Endothelial cell of umbilical vein (primary cell): ENCODE data around the gene PLXNA4. TPM values are rescaled to one million over a fixed set of nuclear protein-coding genes. Genes with fewer than 3 reads are reported as not detected.
"Not testable (repeated sequence)": the region's sequence is repeated elsewhere in the genome, so short reads cannot be mapped to it uniquely, and the experiment has no call there.

ENCODE experiments used
- BruUV-seq: library from RNA; stranded (reverse); fragments of 400-500 nt; replicated peaks from 2 replicates; lab custom pipeline; 2021; lab: Mats Ljungman, UMichigan
- CTCF ChIA-PET: fragments of 300-600, 350-600 bp; sonication (Branson Sonifier 250); formaldehyde crosslinking; loops from one replicate; lab custom pipeline; 2021; ENCODE audit warnings: antibody characterized with exemption, inconsistent platforms; lab: Charles Lee
- POLR2A ChIA-PET: fragments of 300-600, 350-600 bp; sonication (Branson Sonifier 250); formaldehyde crosslinking; loops from one replicate; lab custom pipeline; 2021; ENCODE audit warnings: antibody characterized with exemption, inconsistent platforms; lab: Charles Lee
- DNase-seq: peaks from one replicate; pipeline ENCODE4 v3.0.0-alpha.2; 2011; ENCODE audit warnings: low read depth, low spot score
- FAIRE-seq: peaks from 2 replicates; lab custom pipeline; 2011; peaks lifted over from hg19 to GRCh38; lab: Jason Lieb, UNC
- H2AFZ ChIP-seq: 2 replicates; pipeline ENCODE4 v1.6.0; 2012; ENCODE audit warnings: low read depth, low read length, control low read depth, inconsistent platforms
- H3K27ac ChIP-seq: 2 replicates; pipeline ENCODE4 v1.5.1; 2011; ENCODE audit warnings: low read depth, mild to moderate bottlenecking, control low read depth, low read length, moderate library complexity; ENCODE audit not compliant: insufficient read depth
- H3K27me3 ChIP-seq, 2 experiments: 2 replicates each; pipeline versions ENCODE4 v1.6.0 to v1.6.1; 2011; ENCODE audit warnings: low read length in 2 of 2, mixed read lengths in 1 of 2; ENCODE audit not compliant: control insufficient read depth in 2 of 2, insufficient read depth in 2 of 2
- H3K36me3 ChIP-seq, 2 experiments: 2 replicates in 1 of 2; 3 replicates in 1 of 2; pipeline ENCODE4 v1.5.1; 2011; ENCODE audit warnings: low read length in 2 of 2, mild to moderate bottlenecking in 1 of 2, moderate library complexity in 1 of 2; ENCODE audit not compliant: control insufficient read depth in 2 of 2, insufficient read depth in 2 of 2; ENCODE audit errors: extremely low read depth in 1 of 2
- H3K4me1 ChIP-seq: 3 replicates; pipeline ENCODE4 v1.5.1; 2011; ENCODE audit warnings: mild to moderate bottlenecking, low read length; ENCODE audit not compliant: control insufficient read depth, insufficient read depth; ENCODE audit errors: extremely low read depth
- H3K4me2 ChIP-seq: 2 replicates; pipeline ENCODE4 v1.6.1; 2011; ENCODE audit warnings: low read length, control low read depth, mixed read lengths; ENCODE audit not compliant: insufficient read depth
- H3K4me3 ChIP-seq, 3 experiments: fragments of 200-600 bp in 1 of 3; sonication (generic), shearing (Covaris generic) in 1 of 3; replicated peaks in 1 of 3; 2 replicates each; pipeline ENCODE4 v1.5.1; 2011 to 2016; ENCODE audit warnings: control low read depth in 3 of 3, low read length in 3 of 3, mild to moderate bottlenecking in 2 of 3, inconsistent platforms in 1 of 3, low read depth in 1 of 3, moderate library complexity in 1 of 3; ENCODE audit not compliant: insufficient read depth in 1 of 3
- H3K79me2 ChIP-seq: 2 replicates; pipeline ENCODE4 v1.6.0; 2012; ENCODE audit warnings: low read length, inconsistent platforms; ENCODE audit not compliant: control insufficient read depth, insufficient read depth
- H3K9ac ChIP-seq: replicated peaks from 2 replicates; pipeline ENCODE3; 2011; ENCODE audit warnings: low read length, control low read depth; ENCODE audit not compliant: insufficient read depth; ENCODE audit errors: extremely low read depth
- H3K9me1 ChIP-seq: replicated peaks from 3 replicates; pipeline ENCODE4 v1.6.0; 2011; ENCODE audit warnings: mild to moderate bottlenecking, low read length; ENCODE audit not compliant: control insufficient read depth, insufficient read depth; ENCODE audit errors: extremely low read depth
- H3K9me3 ChIP-seq: replicated peaks from 2 replicates; pipeline ENCODE4 v1.5.1; 2012; ENCODE audit warnings: low read length, inconsistent platforms; ENCODE audit not compliant: control insufficient read depth, insufficient read depth
- H4K20me1 ChIP-seq: replicated peaks from 2 replicates; pipeline ENCODE3; 2011; ENCODE audit warnings: mild to moderate bottlenecking, low read length; ENCODE audit not compliant: control insufficient read depth, insufficient read depth; ENCODE audit errors: extremely low read depth
- CTCF ChIP-seq, 2 donors: IDR thresholded peaks; 1 replicate in 1 of 2; 2 replicates in 1 of 2; pipeline ENCODE4 v1.5.1; 2011; ENCODE audit warnings: low read length in 2 of 2, mild to moderate bottlenecking in 2 of 2, moderate library complexity in 2 of 2, control low read depth in 1 of 2, inconsistent platforms in 1 of 2, low read depth in 1 of 2; ENCODE audit not compliant: insufficient read depth in 1 of 2; ENCODE audit errors: extremely low read depth in 1 of 2
- EZH2 ChIP-seq: IDR thresholded peaks from 2 replicates; pipeline ENCODE4 v1.6.1; 2012; ENCODE audit warnings: borderline replicate concordance, low read depth, mild to moderate bottlenecking, moderate library complexity, low read length, inconsistent platforms; ENCODE audit not compliant: severe bottlenecking
- FOS ChIP-seq: IDR thresholded peaks from 2 replicates; pipeline ENCODE4 v1.6.1; 2011; ENCODE audit warnings: mild to moderate bottlenecking, low read length, moderate library complexity, borderline replicate concordance; ENCODE audit not compliant: insufficient read depth
- GATA2 ChIP-seq: IDR thresholded peaks from 2 replicates; pipeline ENCODE4 v1.7.0; 2011; ENCODE audit warnings: low read depth, mild to moderate bottlenecking, moderate library complexity, mixed read lengths, low read length; ENCODE audit not compliant: insufficient read length, insufficient read depth
- JUN ChIP-seq: IDR thresholded peaks from 2 replicates; pipeline ENCODE4 v1.6.1; 2011; ENCODE audit warnings: borderline replicate concordance, low read depth; ENCODE audit not compliant: insufficient read length, insufficient read depth
- MAX ChIP-seq: IDR thresholded peaks from 2 replicates; pipeline ENCODE4 v1.6.1; 2011; ENCODE audit not compliant: insufficient read depth, insufficient read length
- MYC ChIP-seq: IDR thresholded peaks from one replicate; pipeline ENCODE4 v1.6.1; 2011; ENCODE audit warnings: mild to moderate bottlenecking, low read depth, low read length
- POLR2A ChIP-seq: IDR thresholded peaks from 2 replicates; pipeline ENCODE4 v1.6.1; 2012; ENCODE audit warnings: low read depth, mild to moderate bottlenecking, control low read depth, low read length
- POLR2AphosphoS5 ChIP-seq: IDR thresholded peaks from 2 replicates; pipeline ENCODE4 v1.6.1; 2012; ENCODE audit warnings: low read depth, mild to moderate bottlenecking, control low read depth, low read length, moderate library complexity; ENCODE audit not compliant: insufficient read depth
- dilution Hi-C: fragments of 300-500 bp; cut with MboI; formaldehyde crosslinking; loops from one replicate; pipeline ENCODE4 v1.15.0; 2019; ENCODE audit warnings: low sequenced_read_pairs; ENCODE audit not compliant: extremely low pct_ligation_motif_present
- intact Hi-C: fragments of 100-400 bp; cut with micrococcal nuclease; formaldehyde crosslinking; loops from one replicate; pipeline ENCODE4 v1.10.0; 2022
- polyA plus RNA-seq, 4 experiments: library from polyadenylated mRNA; depleted of rRNA in 3 of 4; stranded (reverse) in 3 of 4; unstranded in 1 of 4; fragments of >200 nt; gene quantifications; 2 replicates each; pipeline versions ENCODE4 v1.2.1 to v1.2.3, GENCODE V29; 2011 to 2012; ENCODE audit warnings: missing spikeins in 1 of 4
- total RNA-seq: library from RNA; stranded (reverse); gene quantifications from 2 replicates; pipeline ENCODE4 v1.2.3, GENCODE V29; 2021

PLXNA4 gene
- total and polyA plus RNA-seq, 2 donors (not counting 3 experiments of a cell fraction or from before 2014, with no cell fraction given), result 12.1 to 20.4 TPM

- H3K4me2 ChIP-seq, result no peak overlapping the region
- H3K9me1 ChIP-seq, result no peaks in the 10 kb centered on the region
- no peaks in the 10 kb centered on the region for H3K9me3 ChIP-seq
- no peak for TF ChIP-seq JUN
- TF ChIP-seq MAX, result no peak
- TF ChIP-seq FOS, result no peak
- TF ChIP-seq EZH2, result no peak
- no peak for TF ChIP-seq POLR2AphosphoS5
- no peak for TF ChIP-seq MYC
- TF ChIP-seq GATA2, result no peak
- no peak for TF ChIP-seq POLR2A
- no peak for TF ChIP-seq CTCF (IDR thresholded peaks at IDR 0.05; ENCODE audit: extremely low read depth in 1 of 2, insufficient read depth in 1 of 2, low read depth in 1 of 2, low read length in 2 of 2)
- H3K27ac ChIP-seq, result no peak overlapping the region
- H4K20me1 ChIP-seq, result no peaks in the 10 kb centered on the region
- BruUV-seq, result no TSS peak
- dilution Hi-C loops (no loop called here), intact Hi-C loops (no loop called here)
- no peak overlapping the region for H3K4me3 ChIP-seq
- no peaks in the 10 kb centered on the region for H3K4me1 ChIP-seq
- no peaks in the 10 kb centered on the region for H3K27me3 ChIP-seq
- H3K79me2 ChIP-seq, result no peaks in the 10 kb centered on the region
- POLR2A ChIA-PET, result no interaction called here
- CTCF ChIA-PET, result no interaction called here
- FAIRE-seq (no peak), DNase-seq (no peak)
- H2AFZ ChIP-seq, result no peak overlapping the region
- peaks cover 2 to 41% of the 10 kb centered on the region in 2 experiments for H3K36me3 ChIP-seq
- H3K9ac ChIP-seq, result no peak overlapping the region
Observed at GRCh38 chr7:132179080-132179430, 397.2 kb downstream of the PLXNA4 start.

- dilution Hi-C loops, H3K27ac ChIP-seq, DNase-seq, H2AFZ ChIP-seq, POLR2A ChIA-PET, H3K4me1 ChIP-seq, H3K9ac ChIP-seq, FAIRE-seq, H3K4me2 ChIP-seq, intact Hi-C loops, H4K20me1 ChIP-seq, BruUV-seq, H3K27me3 ChIP-seq, H3K9me3 ChIP-seq, H3K79me2 ChIP-seq, H3K9me1 ChIP-seq, H3K4me3 ChIP-seq: not testable (repeated sequence)
- CTCF ChIA-PET, result interaction anchor here (0.7 to 1.5 kb wide), 2 partner anchors 140 to 402 kb away, joined by 3 to 4 read pairs; no protein-coding TSS in a partner anchor
- peaks cover 2 to 44% of the 10 kb centered on the region in 2 experiments for H3K36me3 ChIP-seq
Observed at GRCh38 chr7:132178402-132179079, 397.7 kb downstream of the PLXNA4 start.
